Cerebellar nuclear complex (tissue), 1 donor: Measurements from ENCODE around the gene ARID2.

Source experiments
- DNase-seq, 2 experiments: peaks; one replicate each; lab custom pipeline; 2025; lab: John Stamatoyannopoulos, UW

The ARID2 gene, protein sequence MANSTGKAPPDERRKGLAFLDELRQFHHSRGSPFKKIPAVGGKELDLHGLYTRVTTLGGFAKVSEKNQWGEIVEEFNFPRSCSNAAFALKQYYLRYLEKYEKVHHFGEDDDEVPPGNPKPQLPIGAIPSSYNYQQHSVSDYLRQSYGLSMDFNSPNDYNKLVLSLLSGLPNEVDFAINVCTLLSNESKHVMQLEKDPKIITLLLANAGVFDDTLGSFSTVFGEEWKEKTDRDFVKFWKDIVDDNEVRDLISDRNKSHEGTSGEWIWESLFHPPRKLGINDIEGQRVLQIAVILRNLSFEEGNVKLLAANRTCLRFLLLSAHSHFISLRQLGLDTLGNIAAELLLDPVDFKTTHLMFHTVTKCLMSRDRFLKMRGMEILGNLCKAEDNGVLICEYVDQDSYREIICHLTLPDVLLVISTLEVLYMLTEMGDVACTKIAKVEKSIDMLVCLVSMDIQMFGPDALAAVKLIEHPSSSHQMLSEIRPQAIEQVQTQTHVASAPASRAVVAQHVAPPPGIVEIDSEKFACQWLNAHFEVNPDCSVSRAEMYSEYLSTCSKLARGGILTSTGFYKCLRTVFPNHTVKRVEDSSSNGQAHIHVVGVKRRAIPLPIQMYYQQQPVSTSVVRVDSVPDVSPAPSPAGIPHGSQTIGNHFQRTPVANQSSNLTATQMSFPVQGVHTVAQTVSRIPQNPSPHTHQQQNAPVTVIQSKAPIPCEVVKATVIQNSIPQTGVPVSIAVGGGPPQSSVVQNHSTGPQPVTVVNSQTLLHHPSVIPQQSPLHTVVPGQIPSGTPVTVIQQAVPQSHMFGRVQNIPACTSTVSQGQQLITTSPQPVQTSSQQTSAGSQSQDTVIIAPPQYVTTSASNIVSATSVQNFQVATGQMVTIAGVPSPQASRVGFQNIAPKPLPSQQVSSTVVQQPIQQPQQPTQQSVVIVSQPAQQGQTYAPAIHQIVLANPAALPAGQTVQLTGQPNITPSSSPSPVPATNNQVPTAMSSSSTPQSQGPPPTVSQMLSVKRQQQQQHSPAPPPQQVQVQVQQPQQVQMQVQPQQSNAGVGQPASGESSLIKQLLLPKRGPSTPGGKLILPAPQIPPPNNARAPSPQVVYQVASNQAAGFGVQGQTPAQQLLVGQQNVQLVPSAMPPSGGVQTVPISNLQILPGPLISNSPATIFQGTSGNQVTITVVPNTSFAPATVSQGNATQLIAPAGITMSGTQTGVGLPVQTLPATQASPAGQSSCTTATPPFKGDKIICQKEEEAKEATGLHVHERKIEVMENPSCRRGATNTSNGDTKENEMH (N-terminal part only)

DNA sequence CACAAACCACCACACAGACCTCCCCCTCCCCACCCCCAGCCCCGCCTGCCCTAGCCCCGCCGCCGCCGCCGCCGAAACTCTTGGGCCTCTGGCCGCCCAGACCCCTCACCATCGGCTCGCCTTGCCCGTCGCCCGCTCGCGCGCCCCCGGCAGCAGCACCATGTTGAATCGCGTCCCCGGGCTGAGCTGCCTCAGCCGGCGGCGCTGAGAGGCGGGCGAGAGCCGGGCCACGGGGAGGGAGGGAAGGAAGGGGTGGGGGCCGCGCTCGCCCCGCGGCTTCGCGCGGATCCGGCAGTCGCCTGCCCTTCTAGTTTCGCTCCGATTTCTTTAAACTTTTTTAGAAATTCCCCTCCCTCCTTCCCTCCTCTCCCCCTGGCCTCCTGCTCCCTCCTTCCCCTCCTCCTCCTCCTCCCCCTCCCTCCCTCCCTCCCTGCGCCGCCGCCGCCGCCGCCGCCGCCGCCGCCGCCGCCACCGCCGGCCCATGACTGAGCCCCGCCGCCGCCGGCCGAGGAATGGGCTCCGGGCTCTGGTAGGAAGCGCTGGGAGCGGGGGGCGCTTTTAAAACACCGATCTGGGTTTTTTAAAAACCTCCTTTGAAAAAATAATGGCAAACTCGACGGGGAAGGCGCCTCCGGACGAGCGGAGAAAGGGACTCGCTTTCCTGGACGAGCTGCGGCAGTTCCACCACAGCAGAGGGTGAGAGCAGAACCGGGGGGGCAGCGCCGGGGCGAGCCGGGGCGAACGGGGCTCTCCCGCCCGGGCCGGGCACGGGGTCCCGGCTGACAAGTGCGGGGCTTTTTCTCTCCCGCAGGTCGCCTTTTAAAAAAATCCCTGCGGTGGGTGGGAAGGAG lies at the start of gene ARID2:
ARID2 (plus strand) TSS at position 474 of the 851 bp plus-strand sequence; CDS start at position 605, 131 bp downstream.
- DNase-seq = no peak

DNA sequence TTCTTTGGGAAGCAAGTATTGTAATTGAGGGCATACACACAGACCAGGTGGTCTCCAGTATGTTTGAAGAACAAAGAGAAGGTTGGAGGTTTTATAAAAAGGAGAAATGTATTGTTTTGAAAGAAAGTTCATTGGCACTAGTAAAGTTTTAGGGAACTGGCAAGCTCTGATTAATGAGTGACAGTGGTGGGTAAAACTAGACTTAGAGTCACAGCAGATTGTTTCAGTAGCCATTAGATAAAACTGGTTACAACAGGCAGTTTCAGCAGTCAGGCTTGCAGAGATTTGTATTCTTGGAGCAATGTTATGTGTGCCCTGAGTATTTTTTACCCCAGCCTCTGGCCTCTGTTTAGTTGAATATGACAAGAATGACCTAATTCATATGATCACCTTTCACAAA lies 49.1 kb upstream of the ARID2 start:
- no peak for DNase-seq

DNA sequence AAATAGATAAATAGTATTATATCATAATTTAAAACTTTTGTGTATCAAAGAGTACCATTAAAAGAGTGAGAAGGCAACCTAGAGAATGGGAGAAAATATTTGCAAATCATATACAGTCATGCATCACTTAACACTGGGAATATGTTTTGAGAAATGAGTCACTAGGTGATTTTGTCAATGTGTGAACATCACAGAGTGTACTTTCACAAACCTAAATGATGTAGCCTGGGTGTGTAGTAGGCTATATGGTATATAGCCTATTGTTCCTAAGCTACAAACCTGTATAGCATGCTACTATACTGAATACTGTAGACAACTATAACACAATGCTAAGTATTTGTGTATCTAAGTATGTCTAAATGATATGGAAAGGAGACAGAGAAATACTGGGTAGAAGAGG lies 48.0 kb upstream of the ARID2 start:
- DNase-seq = no peak

DNA sequence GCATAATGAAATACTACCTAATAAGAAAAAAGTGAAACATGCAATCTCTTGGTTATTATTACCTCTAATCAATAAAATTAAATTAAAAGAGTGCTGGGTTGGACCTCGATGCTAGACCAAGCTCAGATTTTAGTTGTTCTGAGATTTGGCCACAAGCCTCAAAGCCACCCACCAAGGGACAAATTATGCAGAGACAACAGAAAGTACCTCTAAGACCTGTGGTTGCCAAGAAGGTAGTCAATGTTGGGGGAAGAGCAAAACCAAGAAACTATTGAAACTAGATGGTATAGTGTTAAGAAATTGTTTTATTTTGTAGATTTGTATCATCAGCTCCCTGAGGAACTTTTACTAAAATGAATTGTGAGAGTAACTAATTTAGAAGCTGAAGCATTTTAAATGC lies 43.8 kb upstream of the ARID2 start:
- DNase-seq = no peak

DNA sequence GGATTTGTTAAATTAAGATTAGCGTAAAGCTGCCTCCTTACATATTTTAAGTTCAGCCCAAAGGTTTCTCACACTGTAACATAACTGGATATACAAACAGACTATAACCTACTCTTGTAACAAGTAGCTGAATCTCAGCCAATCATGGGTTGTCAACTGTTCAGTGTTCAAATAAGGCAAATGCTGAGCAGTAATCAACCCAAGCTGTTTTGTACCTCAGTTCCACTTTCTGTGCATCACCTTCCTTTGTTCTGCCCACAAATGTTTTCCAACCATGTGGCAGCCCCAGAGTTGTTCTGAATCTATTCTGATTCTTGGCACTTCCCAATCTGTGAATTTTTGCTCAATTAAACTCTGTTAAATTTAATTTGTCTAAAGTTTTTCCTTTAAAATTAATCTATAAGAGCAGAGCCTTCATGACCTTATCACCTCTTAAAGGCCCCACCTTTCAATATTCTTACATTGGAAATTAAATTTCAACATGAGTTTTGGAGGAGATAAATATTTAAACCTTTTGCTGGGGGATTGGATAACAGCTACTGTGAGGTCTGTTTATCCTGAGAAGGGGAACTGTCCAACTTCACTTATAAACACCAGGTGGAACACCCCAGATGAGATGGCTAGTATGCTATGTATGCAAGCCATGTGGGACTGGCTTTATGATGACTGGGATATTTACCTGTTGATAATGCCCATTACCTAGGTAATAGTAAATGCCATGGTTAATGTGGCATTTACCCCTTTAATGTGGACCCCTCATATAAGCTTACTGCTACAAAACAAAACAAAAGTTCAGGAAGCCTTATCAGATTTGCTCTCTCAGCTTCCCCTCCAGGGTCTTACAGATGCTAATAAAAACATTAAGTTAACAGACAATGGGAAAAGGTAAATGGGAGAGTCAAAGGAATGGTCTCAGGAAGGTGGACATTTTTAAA lies 42.2 kb upstream of the ARID2 start:
- no peak for DNase-seq

DNA sequence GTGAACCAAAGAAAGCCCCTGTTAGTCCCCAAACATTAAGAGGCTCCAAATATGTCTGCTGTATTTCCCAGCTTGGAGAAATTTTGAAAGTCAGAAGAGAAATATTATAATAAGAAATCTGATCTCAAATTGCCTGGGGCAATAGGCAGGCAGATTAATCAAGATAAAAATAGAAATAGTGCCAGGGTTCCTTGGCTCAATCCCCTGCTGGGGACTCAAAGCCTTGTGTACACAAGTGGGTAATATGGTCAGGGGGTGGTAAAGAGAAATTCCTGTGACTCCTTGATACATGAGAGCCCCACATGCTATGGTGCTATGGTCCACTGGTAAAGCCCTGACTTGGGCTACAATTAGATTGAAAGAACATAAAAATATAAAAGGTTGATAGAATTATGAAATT lies 41.3 kb upstream of the ARID2 start:
- DNase-seq = no peak

DNA sequence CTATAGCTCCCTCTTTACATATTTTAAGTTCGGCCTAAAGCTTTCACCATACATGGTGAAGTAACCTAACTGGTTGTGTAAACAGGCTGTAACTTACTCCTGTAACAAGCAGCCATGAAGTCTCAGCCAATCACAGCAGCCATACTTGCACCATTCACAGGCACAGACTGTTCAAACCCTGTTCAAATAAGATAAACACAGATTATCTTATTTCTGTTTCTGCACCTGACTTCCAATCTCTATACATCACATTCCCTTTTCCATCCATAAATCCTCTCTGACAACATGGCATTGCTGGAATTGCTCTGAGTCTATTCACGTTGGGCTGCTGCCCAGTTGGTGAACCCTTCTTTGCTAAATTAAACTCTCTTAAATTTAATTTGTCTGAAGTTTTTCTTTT lies 34.5 kb upstream of the ARID2 start:
- no peak for DNase-seq

DNA sequence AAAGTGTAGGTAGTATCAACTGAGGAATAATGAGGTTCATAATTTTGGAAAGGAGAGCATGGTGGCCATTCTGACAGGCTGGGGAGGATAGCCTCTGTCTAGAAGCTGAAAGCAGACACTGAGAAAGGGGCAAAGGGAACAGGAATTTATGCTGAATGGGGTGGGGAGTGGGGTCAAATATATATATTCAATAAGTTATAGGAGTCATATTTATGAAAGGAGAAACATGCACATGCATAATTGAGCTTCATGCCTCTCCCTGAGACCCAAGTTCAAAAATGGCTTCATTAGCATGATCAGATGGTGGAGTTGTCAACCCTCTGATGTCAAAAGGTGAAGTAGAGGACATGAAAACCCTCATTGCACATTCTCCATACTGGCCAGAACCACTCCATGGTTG lies 33.9 kb upstream of the ARID2 start:
- no peak for DNase-seq

DNA sequence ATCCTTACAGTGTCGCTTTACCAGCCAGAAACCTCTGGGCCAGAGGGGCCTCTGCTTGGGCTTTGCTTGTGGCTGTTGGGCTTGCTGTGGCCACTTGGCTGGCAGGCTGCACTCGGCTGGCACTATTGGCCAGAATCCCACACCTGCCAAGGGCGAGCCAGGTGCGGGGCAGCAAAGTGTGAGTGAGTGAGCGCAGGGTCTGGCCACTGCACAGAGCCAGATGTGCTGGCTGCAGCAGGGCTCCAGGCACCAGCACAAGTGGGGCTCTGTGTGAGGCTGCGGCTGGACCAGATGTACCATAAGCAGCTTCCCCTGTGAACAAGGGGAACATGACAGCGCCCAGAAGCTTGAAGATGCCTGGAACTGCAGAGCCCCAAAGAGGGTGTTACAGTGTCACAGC lies 33.5 kb upstream of the ARID2 start:
- no peak for DNase-seq

DNA sequence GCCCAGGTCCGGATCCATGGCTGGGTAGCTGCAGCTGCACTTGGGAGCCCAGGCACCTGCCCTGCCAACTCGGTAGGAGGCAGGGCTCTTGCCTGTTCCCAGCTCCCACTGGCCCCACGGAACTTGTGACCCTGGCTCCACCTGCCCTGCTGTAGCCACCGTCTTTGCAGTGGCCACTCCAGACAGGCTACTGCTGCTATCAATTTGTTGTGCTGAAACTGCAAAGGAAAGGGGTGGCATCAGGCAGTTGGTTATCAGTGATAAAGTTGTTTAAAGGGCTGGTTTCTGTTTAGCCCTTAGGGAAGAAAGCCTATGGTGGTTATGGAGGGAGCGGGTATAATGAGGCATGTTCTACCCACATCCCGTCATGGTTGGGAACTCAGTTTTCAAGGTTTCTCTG lies 32.1 kb upstream of the ARID2 start:
- DNase-seq = no peak

DNA sequence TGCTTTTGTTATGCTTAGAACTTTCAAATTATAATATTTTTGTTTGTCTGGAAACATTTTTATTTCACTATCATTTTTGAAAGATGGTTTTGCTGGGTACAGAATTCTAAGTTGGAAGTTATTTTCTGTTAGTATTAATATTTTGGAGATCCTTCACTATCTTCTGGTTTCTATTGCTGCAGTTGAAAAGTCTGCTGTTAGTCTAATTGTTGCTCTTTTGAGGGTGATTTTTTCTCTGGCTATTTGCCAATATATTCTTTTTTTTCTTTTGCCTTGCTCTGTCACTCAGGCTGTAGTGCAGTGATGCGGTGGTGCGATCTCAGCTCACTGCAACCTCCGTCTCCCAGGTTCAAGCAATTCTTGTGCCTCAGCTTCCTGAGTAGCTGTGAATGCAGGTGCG lies 28.2 kb upstream of the ARID2 start:
- DNase-seq = no peak

DNA sequence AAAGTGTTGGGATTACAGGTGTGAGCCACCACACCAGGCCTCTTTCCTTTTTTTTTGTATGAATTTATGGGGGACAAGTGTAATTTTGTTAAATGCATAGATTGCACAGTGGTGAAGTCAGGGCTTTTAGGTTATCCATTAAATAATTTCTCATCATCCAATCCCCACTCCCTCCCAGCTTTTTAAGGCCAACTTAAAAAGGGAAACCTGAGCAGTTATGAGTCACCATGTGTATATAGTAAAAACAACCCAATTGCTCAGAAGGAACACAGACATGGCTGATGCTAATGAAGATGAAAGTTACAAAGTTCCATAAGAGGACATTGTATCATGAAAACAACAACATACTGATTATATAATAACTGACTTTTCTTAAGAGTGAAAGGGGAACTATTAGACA lies 25.6 kb upstream of the ARID2 start:
- no peak for DNase-seq

DNA sequence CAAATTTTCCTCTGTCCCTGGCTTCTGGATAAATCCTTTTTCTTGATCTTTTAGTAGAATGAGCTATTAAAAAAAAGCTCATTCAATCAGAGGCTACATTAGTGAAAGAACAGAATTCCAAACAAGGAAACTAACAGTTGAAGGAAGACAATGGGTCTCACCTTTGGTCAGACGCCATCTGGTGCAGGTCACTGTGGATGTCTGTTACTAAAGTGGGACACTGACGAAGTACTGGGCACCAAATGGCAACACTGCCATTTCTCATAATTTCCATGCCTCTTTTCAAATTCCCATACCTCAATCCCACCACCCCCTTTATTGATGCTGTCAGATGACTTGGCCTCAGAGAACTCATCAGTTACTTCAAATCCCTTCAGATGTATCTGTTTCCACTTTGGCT lies 24.5 kb upstream of the ARID2 start:
- no peak for DNase-seq

DNA sequence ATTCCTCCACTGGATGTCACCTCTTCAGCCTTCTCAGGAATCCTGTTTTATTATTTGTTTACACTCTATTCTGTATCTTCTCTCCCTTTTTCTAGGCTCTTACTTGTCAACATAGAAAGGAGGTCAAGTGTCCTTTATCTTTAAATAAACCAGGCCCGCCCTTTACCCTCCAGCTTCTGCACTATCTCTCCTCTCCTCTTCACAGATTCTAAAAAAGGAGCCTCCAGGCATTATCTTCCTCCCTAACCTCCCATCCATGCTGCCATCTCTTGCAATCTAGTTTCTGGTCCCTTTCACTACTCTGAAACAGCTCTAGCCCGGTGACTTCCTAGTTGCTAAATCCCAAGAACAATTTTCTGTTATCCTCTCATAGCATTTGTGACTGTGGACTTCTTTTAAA lies 24.1 kb upstream of the ARID2 start:
- DNase-seq = no peak

DNA sequence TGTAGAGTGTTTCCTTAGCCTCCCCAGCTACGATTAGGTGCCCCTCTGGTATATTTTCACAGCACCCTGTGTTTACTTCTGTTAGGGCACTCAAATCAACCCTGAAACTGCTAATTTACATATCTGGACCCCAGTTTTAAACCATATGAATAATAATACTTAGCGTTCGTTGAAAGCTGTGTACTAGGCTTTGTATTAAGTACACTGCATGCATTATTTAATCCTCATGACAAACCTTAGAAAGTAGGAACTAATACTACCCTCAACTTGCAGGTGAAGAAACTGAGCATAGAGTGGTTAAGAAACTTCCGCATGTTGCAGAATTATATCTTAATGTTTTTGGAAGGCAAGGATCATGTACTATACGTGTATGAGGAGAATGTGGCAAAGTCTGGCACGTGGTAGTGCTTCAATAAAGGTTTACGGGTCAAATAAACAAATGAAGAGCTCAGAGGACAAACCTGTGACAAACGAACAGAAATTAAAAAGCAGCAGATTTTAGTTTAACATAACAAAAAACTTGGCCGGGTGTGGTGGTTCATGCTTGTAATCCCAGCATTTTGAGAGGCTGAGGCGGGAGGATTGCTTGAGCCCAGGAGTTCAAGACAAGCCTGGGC lies 22.2 kb upstream of the ARID2 start:
- no peak for DNase-seq

DNA sequence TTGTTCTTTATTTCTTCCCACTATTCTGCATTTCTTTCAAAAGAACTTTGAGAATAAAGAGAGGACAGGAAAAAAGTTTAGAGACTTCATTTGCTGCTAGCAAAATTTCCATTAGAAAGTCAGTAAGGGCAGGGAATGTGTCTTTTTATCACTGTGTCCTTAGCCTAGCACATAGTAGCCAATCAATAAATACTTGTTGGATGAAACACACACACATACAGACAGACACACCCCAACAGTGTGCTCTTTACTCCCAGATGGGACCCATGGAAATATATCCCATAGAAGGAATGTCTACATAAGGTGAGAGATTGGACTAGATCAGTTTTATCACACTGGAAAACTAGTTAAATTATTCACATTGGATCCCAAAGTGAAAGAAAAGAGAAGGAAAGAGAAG lies 21.1 kb upstream of the ARID2 start:
- DNase-seq = no peak

DNA sequence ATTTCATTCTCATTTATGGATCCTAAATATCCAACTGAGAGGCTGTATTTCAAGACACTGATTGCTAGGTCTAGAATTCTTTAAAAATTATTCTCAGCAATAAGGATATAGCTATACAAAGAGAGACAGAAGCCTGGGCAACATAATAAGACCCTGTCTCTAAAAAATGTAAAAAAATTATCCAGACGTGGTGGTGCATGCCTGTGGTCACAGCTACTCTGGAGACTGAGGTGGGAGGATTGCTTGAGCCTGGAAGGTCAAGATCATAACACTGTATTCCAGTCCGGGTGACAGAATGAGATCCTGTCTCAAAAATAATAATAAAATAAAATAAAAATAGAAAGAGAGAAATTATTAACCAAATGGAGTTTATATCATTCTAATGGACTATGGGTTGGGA lies 20.6 kb upstream of the ARID2 start:
- DNase-seq = no peak

DNA sequence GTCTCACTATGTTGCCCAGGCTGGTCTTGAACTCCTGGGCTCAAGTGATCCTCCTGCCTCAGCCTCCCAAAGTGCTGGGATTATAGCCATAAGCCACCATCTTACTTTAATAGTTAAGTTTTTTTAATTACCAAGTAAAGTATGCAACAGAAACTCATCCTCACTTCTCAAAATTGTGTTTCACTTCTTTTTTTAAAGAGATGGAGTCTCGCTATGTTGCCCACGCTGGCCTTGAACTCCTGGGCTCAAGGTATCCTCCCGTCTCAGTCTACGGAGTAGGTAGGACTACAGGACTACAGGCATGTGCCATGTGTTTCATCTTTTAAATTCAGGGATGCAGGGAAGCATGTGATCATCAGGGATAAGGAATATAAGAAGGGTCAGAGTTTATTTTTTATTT lies 17.2 kb upstream of the ARID2 start:
- DNase-seq = no peak

DNA sequence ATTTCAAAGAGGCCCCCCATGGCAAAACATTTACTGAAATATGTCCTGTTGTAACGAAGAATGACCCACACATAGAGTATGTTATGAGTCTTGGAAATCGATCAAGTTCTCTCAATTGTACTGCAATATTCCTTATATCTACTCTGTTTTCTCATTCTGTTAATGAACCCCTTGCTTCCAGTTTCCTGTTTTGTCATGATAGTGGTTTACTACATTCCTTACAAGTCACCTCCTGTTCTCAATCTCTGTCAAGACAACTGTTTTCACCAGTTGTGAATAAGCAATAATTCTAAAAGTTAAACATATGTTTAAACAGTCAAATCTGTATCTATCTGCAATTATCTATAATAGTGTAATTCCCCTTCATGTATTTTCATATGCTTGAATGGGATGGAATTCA lies 16.4 kb upstream of the ARID2 start:
- DNase-seq = no peak

DNA sequence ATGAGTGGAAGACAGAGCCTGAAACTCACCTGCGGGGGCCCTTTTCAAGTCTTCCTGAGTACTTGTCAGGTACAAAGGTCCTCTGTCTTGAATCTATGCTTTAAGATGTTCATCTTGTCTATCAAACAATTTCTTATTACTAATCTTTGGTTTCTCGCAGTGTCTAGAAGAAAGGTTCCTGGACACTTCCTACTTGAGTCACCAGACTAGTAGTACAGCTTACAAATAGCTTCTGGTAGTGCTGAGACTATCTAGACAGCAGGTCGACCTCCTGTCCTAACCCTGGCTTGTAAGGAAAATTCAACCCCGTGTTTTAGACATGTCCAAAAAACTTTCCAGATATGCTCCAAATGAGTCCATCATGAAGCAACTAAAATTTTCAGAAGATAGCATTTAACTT lies 11.2 kb upstream of the ARID2 start:
- no peak for DNase-seq
